C4-2B (cell line): Measurements from ENCODE around the gene CNTN4.

Experiments
- ZFX ChIP-seq: fragments of 450-650 bp; IDR thresholded peaks from 2 replicates; pipeline ENCODE4 v1.6.1; 2017
- TF ChIP-seq, protein P1 (sequence below): fragments of 450-650 bp; conservative IDR thresholded peaks from 2 replicates; pipeline ENCODE4 v1.5.1; 2017; ENCODE audit warnings: mild to moderate bottlenecking

DNA sequence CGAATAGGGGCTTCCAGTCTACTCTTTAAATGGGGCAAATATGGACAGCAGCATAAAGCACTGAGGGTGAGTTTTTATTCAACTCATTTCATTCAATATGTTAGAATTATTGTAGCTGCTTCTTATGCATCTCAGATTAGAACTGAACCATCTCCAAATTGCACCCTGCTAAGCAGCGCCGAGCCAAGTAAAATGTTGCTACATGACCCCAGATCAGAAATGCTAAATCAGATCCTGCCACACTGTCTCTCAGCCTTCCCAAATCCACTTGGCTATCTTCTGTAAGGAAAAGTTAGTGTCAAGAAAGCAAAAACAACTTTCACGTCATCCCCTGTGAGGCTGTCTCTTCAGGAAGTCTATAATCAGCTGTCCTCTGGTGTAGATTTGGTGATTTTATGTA lies 293.2 kb downstream of the CNTN4 start:
- TF ChIP-seq, protein P1, sequence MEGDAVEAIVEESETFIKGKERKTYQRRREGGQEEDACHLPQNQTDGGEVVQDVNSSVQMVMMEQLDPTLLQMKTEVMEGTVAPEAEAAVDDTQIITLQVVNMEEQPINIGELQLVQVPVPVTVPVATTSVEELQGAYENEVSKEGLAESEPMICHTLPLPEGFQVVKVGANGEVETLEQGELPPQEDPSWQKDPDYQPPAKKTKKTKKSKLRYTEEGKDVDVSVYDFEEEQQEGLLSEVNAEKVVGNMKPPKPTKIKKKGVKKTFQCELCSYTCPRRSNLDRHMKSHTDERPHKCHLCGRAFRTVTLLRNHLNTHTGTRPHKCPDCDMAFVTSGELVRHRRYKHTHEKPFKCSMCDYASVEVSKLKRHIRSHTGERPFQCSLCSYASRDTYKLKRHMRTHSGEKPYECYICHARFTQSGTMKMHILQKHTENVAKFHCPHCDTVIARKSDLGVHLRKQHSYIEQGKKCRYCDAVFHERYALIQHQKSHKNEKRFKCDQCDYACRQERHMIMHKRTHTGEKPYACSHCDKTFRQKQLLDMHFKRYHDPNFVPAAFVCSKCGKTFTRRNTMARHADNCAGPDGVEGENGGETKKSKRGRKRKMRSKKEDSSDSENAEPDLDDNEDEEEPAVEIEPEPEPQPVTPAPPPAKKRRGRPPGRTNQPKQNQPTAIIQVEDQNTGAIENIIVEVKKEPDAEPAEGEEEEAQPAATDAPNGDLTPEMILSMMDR: no peak
- no peak for TF ChIP-seq ZFX
